Measurements from ENCODE around the gene TRIM16.
"Not testable (repeated sequence)": the region's sequence is repeated elsewhere in the genome, so short reads cannot be mapped to it uniquely, and the experiment has no call there.

Gene TRIM16

DNA sequence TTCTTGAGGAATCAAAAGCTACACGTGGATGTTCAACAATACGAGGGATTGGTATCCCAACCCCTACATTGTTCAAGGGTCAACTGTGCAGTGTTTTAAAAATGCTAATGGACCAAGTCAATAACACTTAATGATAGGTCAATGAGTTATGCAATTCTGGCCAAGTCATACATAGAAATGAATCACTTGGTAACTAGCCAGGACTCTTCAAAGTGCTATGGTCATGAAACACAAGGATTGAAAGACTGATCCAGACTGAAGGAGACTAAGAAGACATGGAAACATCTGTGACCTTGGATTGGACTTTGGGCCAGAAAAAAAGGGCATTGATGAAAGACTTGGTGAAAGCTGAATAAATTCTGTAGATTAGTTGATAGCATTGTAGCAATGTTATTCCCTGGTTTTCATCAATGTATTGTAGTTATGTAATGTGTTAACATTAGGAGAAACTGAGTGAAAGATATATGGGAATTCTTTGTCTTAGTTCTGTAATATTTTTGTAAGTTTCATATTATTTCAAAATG lies 53.1 kb downstream of the TRIM16 start:
- H3K27me3 ChIP-seq (ENCODE audit: control insufficient read depth, insufficient read depth, low read length); H3K4me1 ChIP-seq (ENCODE audit: control insufficient read depth, insufficient read depth, low read length); H3K9ac ChIP-seq (ENCODE audit: low read depth, low read length): not testable (repeated sequence)

DNA sequence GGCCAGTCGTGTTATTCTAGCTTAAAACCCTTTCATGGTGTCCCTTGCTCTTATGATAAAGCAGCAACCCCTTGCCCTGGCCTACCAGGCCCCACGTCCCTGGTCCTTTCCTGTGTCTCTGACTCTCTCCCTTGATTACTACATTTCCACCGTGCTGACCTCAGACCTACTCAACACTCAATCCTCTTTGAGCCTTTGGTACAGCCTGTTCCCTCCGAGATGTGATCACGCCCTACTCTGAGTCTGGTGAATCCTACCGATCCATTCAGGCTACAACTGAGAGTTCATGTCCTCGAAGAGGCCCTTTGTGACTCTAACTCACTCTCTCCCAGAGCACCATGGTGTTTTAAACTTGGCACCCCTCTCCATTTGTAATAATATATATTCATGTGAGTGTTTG lies 54.1 kb downstream of the TRIM16 start:
- H3K4me1 ChIP-seq (ENCODE audit: control insufficient read depth, insufficient read depth, low read length); H3K9ac ChIP-seq (ENCODE audit: low read depth, low read length); H3K9me3 ChIP-seq (ENCODE audit: control insufficient read depth, insufficient read depth, low read length); H3K36me3 ChIP-seq (ENCODE audit: control insufficient read depth, insufficient read depth, low read length); H3K27me3 ChIP-seq (ENCODE audit: control insufficient read depth, insufficient read depth, low read length); H3K4me3 ChIP-seq (ENCODE audit: low read depth, low read length): not testable (repeated sequence)

More for the DNA sequence above, 53.1 kb downstream of the TRIM16 start:
- not testable (repeated sequence) for H3K36me3 ChIP-seq (ENCODE audit: control insufficient read depth, insufficient read depth, low read length); H3K9me3 ChIP-seq (ENCODE audit: control insufficient read depth, insufficient read depth, low read length); H3K4me3 ChIP-seq (ENCODE audit: low read depth, low read length)

DNA sequence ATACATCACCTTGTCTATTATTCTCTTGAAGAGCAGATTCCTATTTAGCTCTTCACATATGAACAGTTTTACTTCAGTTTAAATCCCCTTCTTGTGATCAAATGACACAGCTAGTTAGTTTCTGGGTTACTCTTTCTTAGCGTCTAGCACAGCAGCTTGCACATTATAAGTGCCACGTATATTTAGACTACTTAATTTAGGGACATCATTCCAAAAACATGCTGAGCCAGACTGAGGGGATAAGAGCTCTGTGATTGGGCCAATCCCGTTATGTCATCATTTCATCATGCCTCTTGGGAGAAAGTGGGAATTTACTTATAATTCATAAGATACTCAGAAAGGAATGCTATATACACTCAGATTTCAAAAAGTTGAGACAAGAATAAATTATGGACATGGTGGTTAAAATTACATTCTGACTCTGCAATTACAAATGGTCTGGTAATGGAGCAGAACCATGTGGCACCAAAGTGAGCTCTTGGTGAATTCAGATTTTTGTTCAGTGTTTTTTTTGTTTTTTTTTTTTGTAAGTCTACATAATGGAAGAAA lies 60.4 kb downstream of the TRIM16 start:
- not testable (repeated sequence) for H3K9ac ChIP-seq (ENCODE audit: low read depth, low read length); H3K4me3 ChIP-seq (ENCODE audit: low read depth, low read length); H3K9me3 ChIP-seq (ENCODE audit: control insufficient read depth, insufficient read depth, low read length); H3K27me3 ChIP-seq (ENCODE audit: control insufficient read depth, insufficient read depth, low read length); H3K36me3 ChIP-seq (ENCODE audit: control insufficient read depth, insufficient read depth, low read length); H3K4me1 ChIP-seq (ENCODE audit: control insufficient read depth, insufficient read depth, low read length)

DNA sequence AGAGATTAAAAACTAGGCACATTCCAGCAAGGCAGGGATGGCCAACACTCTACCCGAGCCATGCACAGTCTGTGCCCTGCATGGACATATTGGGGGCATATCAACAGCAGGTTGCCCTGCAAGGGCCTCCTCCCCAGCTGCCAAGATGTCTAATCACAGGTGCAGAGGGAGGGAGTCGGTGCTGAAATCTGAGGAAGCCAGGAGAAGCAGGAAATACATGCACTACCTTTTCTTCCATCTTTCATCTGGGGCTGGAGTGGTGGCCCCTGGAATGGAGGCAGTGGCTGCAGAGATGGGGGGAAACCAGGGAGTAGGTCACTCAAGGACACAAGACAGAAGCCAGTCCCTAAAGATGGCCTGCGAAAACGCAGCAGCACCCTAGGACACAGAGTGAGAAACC lies 60.9 kb downstream of the TRIM16 start:
- H3K9ac ChIP-seq (ENCODE audit: low read depth, low read length); H3K9me3 ChIP-seq (ENCODE audit: control insufficient read depth, insufficient read depth, low read length); H3K36me3 ChIP-seq (ENCODE audit: control insufficient read depth, insufficient read depth, low read length); H3K4me3 ChIP-seq (ENCODE audit: low read depth, low read length); H3K27me3 ChIP-seq (ENCODE audit: control insufficient read depth, insufficient read depth, low read length); H3K4me1 ChIP-seq (ENCODE audit: control insufficient read depth, insufficient read depth, low read length): not testable (repeated sequence)

DNA sequence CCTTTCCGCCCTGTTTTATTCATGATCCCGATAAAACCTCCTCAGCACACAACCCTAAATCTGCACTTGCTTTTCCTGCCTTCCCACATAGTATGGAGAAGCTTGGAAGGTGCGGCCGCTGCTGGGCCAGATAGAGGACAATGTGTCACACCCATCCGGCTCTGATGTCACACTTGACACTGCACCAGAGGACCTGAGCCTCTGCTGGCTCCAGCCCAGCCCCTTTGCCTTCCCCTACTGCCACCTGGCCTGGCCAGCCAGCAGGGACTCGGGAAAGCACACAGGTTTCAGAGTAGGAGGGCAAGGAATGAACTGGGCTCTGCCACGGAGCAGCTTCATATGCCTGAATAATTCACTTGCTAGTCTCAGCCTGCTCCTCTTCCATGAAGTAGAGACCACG lies 62.0 kb downstream of the TRIM16 start:
- H3K36me3 ChIP-seq (ENCODE audit: control insufficient read depth, insufficient read depth, low read length); H3K4me1 ChIP-seq (ENCODE audit: control insufficient read depth, insufficient read depth, low read length); H3K4me3 ChIP-seq (ENCODE audit: low read depth, low read length); H3K9me3 ChIP-seq (ENCODE audit: control insufficient read depth, insufficient read depth, low read length); H3K9ac ChIP-seq (ENCODE audit: low read depth, low read length); H3K27me3 ChIP-seq (ENCODE audit: control insufficient read depth, insufficient read depth, low read length): not testable (repeated sequence)

DNA sequence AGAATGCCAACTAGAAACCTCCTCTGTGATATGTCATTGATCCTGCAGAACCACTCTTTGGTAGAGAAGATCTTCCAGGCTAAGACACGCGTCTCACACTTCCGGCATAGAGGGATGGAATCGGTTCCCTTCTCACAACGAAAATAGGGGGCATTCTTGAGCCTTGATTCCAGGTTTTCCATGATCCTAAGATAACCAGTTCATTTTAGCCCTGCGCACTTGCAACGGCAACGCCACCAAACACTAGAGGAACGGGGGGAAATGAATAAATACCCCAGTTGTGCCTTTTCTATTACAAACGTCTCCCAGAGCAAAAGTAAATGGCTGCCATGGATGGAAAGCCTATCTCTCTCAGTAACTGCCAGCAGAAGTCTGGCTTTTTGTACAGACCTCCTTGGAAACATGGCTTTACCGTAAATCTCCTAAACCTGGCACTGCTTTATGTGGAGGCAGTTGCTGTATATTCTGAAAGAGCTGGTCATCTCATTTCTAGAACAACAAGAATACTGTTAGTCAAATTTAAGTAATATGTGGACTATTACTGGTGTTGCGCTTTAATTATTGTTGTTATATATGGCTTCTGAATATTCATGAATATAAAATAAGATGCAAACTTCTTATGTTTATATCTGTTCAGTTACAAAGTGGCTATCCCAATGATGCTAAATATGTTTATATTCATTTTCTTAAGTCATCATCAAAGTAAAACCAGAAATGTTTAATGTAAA lies 64.6 kb downstream of the TRIM16 start, which contains the start of gene FBXW10B:
FBXW10B (minus strand) TSS at position 374 of the 728 bp plus-strand sequence; CDS start at position 182, 192 bp downstream.
- H3K9ac ChIP-seq (ENCODE audit: low read depth, low read length); H3K9me3 ChIP-seq (ENCODE audit: control insufficient read depth, insufficient read depth, low read length); H3K36me3 ChIP-seq (ENCODE audit: control insufficient read depth, insufficient read depth, low read length); H3K27me3 ChIP-seq (ENCODE audit: control insufficient read depth, insufficient read depth, low read length); H3K4me3 ChIP-seq (ENCODE audit: low read depth, low read length); H3K4me1 ChIP-seq (ENCODE audit: control insufficient read depth, insufficient read depth, low read length): not testable (repeated sequence)

DNA sequence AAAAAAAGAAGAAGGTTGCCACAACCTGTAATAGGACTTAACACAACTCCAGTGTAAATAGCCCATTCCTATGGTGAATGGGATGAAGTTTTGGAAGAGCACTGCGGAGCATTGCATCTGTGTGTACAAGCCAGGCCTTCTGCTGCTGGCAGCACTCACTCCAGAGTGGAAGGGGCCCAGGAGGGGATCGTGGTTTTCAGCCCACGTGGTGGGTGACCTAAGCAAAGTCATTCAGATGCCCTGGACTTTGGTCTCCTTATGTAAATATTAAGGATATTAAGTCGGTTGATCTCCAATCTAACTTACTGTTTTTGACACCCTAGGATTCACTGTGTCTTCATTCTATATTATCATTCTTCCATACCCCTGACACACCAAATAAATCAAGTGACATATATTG lies 67.3 kb downstream of the TRIM16 start:
- H3K36me3 ChIP-seq (ENCODE audit: control insufficient read depth, insufficient read depth, low read length); H3K9ac ChIP-seq (ENCODE audit: low read depth, low read length); H3K9me3 ChIP-seq (ENCODE audit: control insufficient read depth, insufficient read depth, low read length); H3K27me3 ChIP-seq (ENCODE audit: control insufficient read depth, insufficient read depth, low read length); H3K4me1 ChIP-seq (ENCODE audit: control insufficient read depth, insufficient read depth, low read length); H3K4me3 ChIP-seq (ENCODE audit: low read depth, low read length): not testable (repeated sequence)

DNA sequence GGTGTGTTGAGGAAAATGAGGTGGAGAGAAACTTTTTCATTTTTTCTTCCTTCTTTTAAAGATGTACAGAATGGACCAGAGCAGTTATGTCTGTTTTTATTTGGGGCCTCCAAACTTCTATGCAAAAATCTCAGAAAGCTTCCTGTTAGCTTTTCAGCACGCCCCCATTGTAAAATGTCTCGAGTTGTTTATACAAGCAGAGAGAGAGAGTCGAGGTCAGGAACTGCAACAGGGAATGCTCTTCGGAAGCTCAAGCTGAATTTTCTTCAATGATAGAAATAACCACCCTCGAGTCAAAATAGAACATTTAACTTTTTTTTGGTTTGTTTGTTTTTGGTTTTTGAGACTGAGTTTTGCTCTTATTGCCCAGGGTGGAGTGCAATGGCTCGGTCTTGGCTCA lies 68.3 kb downstream of the TRIM16 start:
- not testable (repeated sequence) for H3K27me3 ChIP-seq (ENCODE audit: control insufficient read depth, insufficient read depth, low read length); H3K4me3 ChIP-seq (ENCODE audit: low read depth, low read length); H3K9me3 ChIP-seq (ENCODE audit: control insufficient read depth, insufficient read depth, low read length); H3K4me1 ChIP-seq (ENCODE audit: control insufficient read depth, insufficient read depth, low read length); H3K9ac ChIP-seq (ENCODE audit: low read depth, low read length); H3K36me3 ChIP-seq (ENCODE audit: control insufficient read depth, insufficient read depth, low read length)

DNA sequence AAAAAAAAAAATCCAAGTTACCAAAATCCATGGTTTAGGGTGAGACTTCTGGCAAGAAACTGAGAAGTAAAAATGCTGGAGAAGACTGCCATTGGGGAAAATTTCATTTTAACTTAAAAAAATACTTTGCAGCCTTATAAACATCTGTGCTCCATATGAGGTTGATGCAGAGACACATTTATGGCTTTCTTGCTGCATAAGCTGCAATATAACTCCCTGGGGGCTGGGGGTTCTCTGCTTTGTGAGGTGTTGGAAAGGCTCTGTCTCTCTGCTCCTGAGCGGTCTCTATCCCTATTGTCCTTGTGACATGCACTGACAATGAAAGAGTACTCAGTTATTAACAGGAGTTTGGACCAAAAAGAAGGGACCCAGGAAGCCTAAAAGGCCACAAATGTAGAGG lies 71.0 kb downstream of the TRIM16 start:
- H3K27me3 ChIP-seq (ENCODE audit: control insufficient read depth, insufficient read depth, low read length); H3K4me1 ChIP-seq (ENCODE audit: control insufficient read depth, insufficient read depth, low read length); H3K9me3 ChIP-seq (ENCODE audit: control insufficient read depth, insufficient read depth, low read length); H3K36me3 ChIP-seq (ENCODE audit: control insufficient read depth, insufficient read depth, low read length); H3K9ac ChIP-seq (ENCODE audit: low read depth, low read length); H3K4me3 ChIP-seq (ENCODE audit: low read depth, low read length): not testable (repeated sequence)

DNA sequence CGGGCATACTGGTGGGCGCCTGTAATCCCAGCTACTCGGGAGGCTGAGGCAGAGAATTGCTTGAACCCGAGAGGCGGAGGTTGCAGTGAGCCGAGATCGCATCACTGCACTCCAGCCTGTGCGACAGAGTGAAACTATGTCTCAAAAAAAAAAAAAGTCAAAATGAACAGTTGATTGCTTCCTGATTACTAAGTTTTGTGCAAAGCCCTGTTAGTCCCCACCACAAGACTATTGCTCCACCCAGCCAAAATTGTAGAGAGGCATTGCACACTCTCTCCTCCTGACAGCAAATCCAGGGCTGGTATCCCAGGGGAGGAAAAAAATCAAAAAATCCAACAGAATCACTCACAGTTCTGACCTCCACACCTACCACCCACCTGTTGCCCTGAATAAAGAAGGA lies 91.2 kb downstream of the TRIM16 start:
- H3K4me3 ChIP-seq (ENCODE audit: low read depth, low read length); H3K9me3 ChIP-seq (ENCODE audit: control insufficient read depth, insufficient read depth, low read length); H3K27me3 ChIP-seq (ENCODE audit: control insufficient read depth, insufficient read depth, low read length); H3K4me1 ChIP-seq (ENCODE audit: control insufficient read depth, insufficient read depth, low read length); H3K9ac ChIP-seq (ENCODE audit: low read depth, low read length); H3K36me3 ChIP-seq (ENCODE audit: control insufficient read depth, insufficient read depth, low read length): not testable (repeated sequence)

DNA sequence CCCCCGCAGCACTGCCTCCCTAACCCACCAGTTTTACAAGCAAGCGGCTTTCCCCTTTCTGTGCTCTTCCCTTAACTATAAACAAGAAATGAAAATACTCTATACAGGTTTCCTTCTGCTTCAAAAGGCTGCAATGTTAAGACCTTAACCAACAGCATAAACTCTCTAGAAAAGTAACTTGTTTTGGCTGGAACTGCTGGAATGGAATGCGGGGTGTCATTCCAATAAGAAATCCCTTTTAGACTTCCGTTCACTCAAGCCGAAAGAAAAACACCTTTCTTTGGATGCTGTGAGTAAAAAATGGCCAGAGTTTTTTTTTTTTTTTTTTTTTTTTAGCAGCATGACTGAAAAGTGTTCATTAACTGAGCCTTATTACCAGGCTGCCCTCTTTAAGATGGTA lies 92.1 kb downstream of the TRIM16 start:
- not testable (repeated sequence) for H3K4me1 ChIP-seq (ENCODE audit: control insufficient read depth, insufficient read depth, low read length); H3K4me3 ChIP-seq (ENCODE audit: low read depth, low read length); H3K27me3 ChIP-seq (ENCODE audit: control insufficient read depth, insufficient read depth, low read length); H3K36me3 ChIP-seq (ENCODE audit: control insufficient read depth, insufficient read depth, low read length); H3K9me3 ChIP-seq (ENCODE audit: control insufficient read depth, insufficient read depth, low read length); H3K9ac ChIP-seq (ENCODE audit: low read depth, low read length)

DNA sequence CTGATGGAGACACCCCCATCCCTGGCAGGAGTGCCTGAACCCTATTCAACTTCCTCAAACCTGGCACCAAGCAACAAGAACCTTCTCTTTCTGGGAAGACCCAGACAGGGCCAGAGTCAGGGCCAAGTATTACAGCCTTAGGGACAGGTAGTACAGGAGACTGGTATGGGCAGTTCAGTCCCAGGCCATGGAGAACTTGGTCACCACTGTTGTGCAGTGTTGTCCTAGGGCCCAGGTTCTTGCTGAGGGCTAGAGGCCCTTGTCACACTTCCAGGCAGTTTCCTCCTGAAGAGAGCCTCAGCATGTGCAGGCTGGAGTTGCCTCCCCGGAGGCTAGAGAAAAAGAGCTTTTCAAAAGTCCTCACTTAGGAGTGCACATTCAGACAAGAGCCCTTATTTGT lies 93.3 kb downstream of the TRIM16 start:
- not testable (repeated sequence) for H3K4me3 ChIP-seq (ENCODE audit: low read depth, low read length); H3K4me1 ChIP-seq (ENCODE audit: control insufficient read depth, insufficient read depth, low read length); H3K9me3 ChIP-seq (ENCODE audit: control insufficient read depth, insufficient read depth, low read length); H3K27me3 ChIP-seq (ENCODE audit: control insufficient read depth, insufficient read depth, low read length); H3K36me3 ChIP-seq (ENCODE audit: control insufficient read depth, insufficient read depth, low read length); H3K9ac ChIP-seq (ENCODE audit: low read depth, low read length)

Data from iPS-15b (cell line).